ENCODE results near the gene TRABD2B. TPM values are rescaled to one million over a fixed set of nuclear protein-coding genes. Genes with fewer than 3 reads are reported as not detected.

Gene TRABD2B
- total and polyA plus RNA-seq, 2 experiments from 2014 or later: 1.6 to 2.0 TPM

GRCh38 chr1:47911892-47912291 is 85.3 kb downstream of the TRABD2B start:
- TF ChIP-seq POLR2AphosphoS5 (IDR thresholded peaks at IDR 0.05; ENCODE audit: low read depth): no peak
- no peak for TF ChIP-seq ZNF462 (CRISPR knock-in tag; IDR thresholded peaks at IDR 0.05)
- TF ChIP-seq JUNB (IDR thresholded peaks at IDR 0.05; ENCODE audit: unreplicated experiment): no peak
- no peak for TF ChIP-seq NANOG (IDR thresholded peaks at IDR 0.05; ENCODE audit: borderline replicate concordance)
- TF ChIP-seq ZNF114 (CRISPR knock-in tag; IDR thresholded peaks at IDR 0.05): no peak
- TF ChIP-seq EZH2phosphoT487 (IDR thresholded peaks at IDR 0.05; ENCODE audit: unreplicated experiment): no peak
- no peak for TF ChIP-seq REST (IDR thresholded peaks at IDR 0.05; ENCODE audit: unreplicated experiment)
- TF ChIP-seq ETS1 (IDR thresholded peaks at IDR 0.05): no peak
- TF ChIP-seq CTCF (conservative IDR thresholded peaks at IDR 0.05; ENCODE audit: low read depth in 2 of 2): no peak
- TF ChIP-seq CREB1 (CRISPR knock-in tag; IDR thresholded peaks at IDR 0.05; ENCODE audit: low read depth): no peak
- no peak for TF ChIP-seq STAT1 (IDR thresholded peaks at IDR 0.05; ENCODE audit: unreplicated experiment)
- TF ChIP-seq EZH2 (IDR thresholded peaks at IDR 0.05; ENCODE audit: low read depth, unreplicated experiment): no peak
- no peak for TF ChIP-seq ZNF331 (CRISPR knock-in tag; IDR thresholded peaks at IDR 0.05; ENCODE audit: low read depth)
- Histone ChIP-seq H3F3A (replicated peaks; ENCODE audit: low read depth) (no peaks in the 10 kb centered on the region), H3K27ac (ENCODE audit: low read depth) (no peak overlapping the region), H3K79me2 (replicated peaks; ENCODE audit: insufficient read depth) (no peaks in the 10 kb centered on the region), H3K36me3 (ENCODE audit: insufficient read depth) (no peaks in the 10 kb centered on the region), H3K4me1 (ENCODE audit: insufficient read depth) (peaks cover 4% of the 10 kb centered on the region; the same call in 1 of the 2 replicates), H2AFZ (no peak overlapping the region), H3K4me3 (no peak overlapping the region), H3K27me3 (ENCODE audit: insufficient read depth) (no peaks in the 10 kb centered on the region), H3K9me2 (ENCODE audit: insufficient read depth) (no peaks in the 10 kb centered on the region), H4K20me1 (replicated peaks; ENCODE audit: insufficient read depth) (no peaks in the 10 kb centered on the region; the same call in 1 of the 2 replicates), H3K4me2 (no peak overlapping the region)
- Mint-ChIP-seq H3K4me1 (peaks cover 25% of the 10 kb centered on the region), H3K27ac (no peak overlapping the region), H3K4me3 (no peak overlapping the region), H3K27me3 (ENCODE audit: insufficient read depth, low read depth, poor library complexity) (peaks cover 14% of the 10 kb centered on the region), H3K9me3 (no peaks in the 10 kb centered on the region; the same call in 2 of the 3 replicates), H3K36me3 (ENCODE audit: low read depth) (no peaks in the 10 kb centered on the region)
- DNase-seq (ENCODE audit: low spot score): no peak
- ATAC-seq: no peak
